Measurements from ENCODE around the gene HNRNPM.
"Not testable (repeated sequence)": the region's sequence is repeated elsewhere in the genome, so short reads cannot be mapped to it uniquely, and the experiment has no call there.

Gene HNRNPM

GRCh38 chr19:8444677-8445487, at the start of gene HNRNPM:
Gene HNRNPM, plus strand, starts transcription at chr19:8444975. Its CDS starts 24 bp downstream, at chr19:8444999.
- peak; percentile 98 for DNase-seq

- DNase-seq = no peak
Measured at GRCh38 chr19:8395621-8396082, 49.1 kb upstream of the HNRNPM start.

- no peak for DNase-seq
Measured at GRCh38 chr19:8396185-8396562, 48.6 kb upstream of the HNRNPM start.

GRCh38 chr19:8396563-8397203, 48.1 kb upstream of the HNRNPM start:
- DNase-seq = peak; percentile 28

GRCh38 chr19:8397271-8397670, 47.5 kb upstream of the HNRNPM start:
- no peak for DNase-seq

GRCh38 chr19:8397746-8398310, 46.9 kb upstream of the HNRNPM start:
- DNase-seq = no peak

GRCh38 chr19:8398311-8398771, 46.4 kb upstream of the HNRNPM start:
- DNase-seq = peak; percentile 69

GRCh38 chr19:8399681-8400188, 45.0 kb upstream of the HNRNPM start:
- DNase-seq = no peak

- DNase-seq = no peak
Measured at GRCh38 chr19:8401981-8402411, 42.8 kb upstream of the HNRNPM start.

GRCh38 chr19:8403098-8403819, 41.5 kb upstream of the HNRNPM start:
- no peak for DNase-seq

GRCh38 chr19:8403820-8404109, 41.0 kb upstream of the HNRNPM start:
- DNase-seq = no peak

GRCh38 chr19:8404391-8405151, 40.2 kb upstream of the HNRNPM start:
- no peak for DNase-seq

- not testable (repeated sequence) for DNase-seq
Measured at GRCh38 chr19:8410718-8411117, 34.1 kb upstream of the HNRNPM start.

- DNase-seq = peak; percentile 88
Measured at GRCh38 chr19:8412783-8413628, 31.8 kb upstream of the HNRNPM start, which contains the start of gene MARCHF2. Gene MARCHF2, plus strand, starts transcription at chr19:8413305. Its CDS starts 8,536 bp downstream, at chr19:8421841.

GRCh38 chr19:8413629-8413995, 31.2 kb upstream of the HNRNPM start:
- no peak for DNase-seq

GRCh38 chr19:8416796-8417195, 28.0 kb upstream of the HNRNPM start:
- DNase-seq = no peak

GRCh38 chr19:8421484-8422461, 23.0 kb upstream of the HNRNPM start:
- DNase-seq = no peak

GRCh38 chr19:8423817-8424223, 21.0 kb upstream of the HNRNPM start:
- DNase-seq = peak; percentile 92

GRCh38 chr19:8425331-8425730, 19.4 kb upstream of the HNRNPM start:
- not testable (repeated sequence) for DNase-seq

- DNase-seq = no peak
Measured at GRCh38 chr19:8426283-8426682, 18.5 kb upstream of the HNRNPM start.

Measured in kidney glomerular epithelial cell (primary cell).